ENCODE data around the gene JADE1.
A peak's percentile ranks its signal among the peaks of the same experiment; 100 is the strongest.

Gene JADE1

GRCh38 chr4:128809477-128810330 lies at the start of gene JADE1:
JADE1 (plus strand) TSS chr4:128809700; CDS start chr4:128831759, 22,059 bp downstream.
- peak; percentile 93 for DNase-seq (ENCODE audit: low spot score)

- no peak for DNase-seq (ENCODE audit: low spot score)
These were observed 42.7 kb upstream of the JADE1 start for GRCh38 chr4:128766781-128767180.

GRCh38 chr4:128768373-128768996 lies 41.0 kb upstream of the JADE1 start:
- no peak for DNase-seq (ENCODE audit: low spot score)

GRCh38 chr4:128769011-128769410 lies 40.5 kb upstream of the JADE1 start:
- no peak for DNase-seq (ENCODE audit: low spot score)

GRCh38 chr4:128770807-128771206 lies 38.7 kb upstream of the JADE1 start:
- no peak for DNase-seq (ENCODE audit: low spot score)

- no peak for DNase-seq (ENCODE audit: low spot score)
These were observed 34.0 kb upstream of the JADE1 start for GRCh38 chr4:128775477-128775876.

GRCh38 chr4:128775916-128776315 lies 33.6 kb upstream of the JADE1 start:
- no peak for DNase-seq (ENCODE audit: low spot score)

GRCh38 chr4:128776794-128777216 lies 32.7 kb upstream of the JADE1 start:
- DNase-seq (ENCODE audit: low spot score): no peak

- no peak for DNase-seq (ENCODE audit: low spot score)
These were observed 28.8 kb upstream of the JADE1 start for GRCh38 chr4:128780688-128781087.

- DNase-seq (ENCODE audit: low spot score): peak; percentile 42
These were observed 27.3 kb upstream of the JADE1 start for GRCh38 chr4:128782076-128782715.

- DNase-seq (ENCODE audit: low spot score): no peak
These were observed 26.5 kb upstream of the JADE1 start for GRCh38 chr4:128782875-128783614.

GRCh38 chr4:128787509-128788311 lies 21.8 kb upstream of the JADE1 start:
- no peak for DNase-seq (ENCODE audit: low spot score)

- DNase-seq (ENCODE audit: low spot score): no peak
These were observed 15.4 kb upstream of the JADE1 start for GRCh38 chr4:128793859-128794672.

- DNase-seq (ENCODE audit: low spot score): no peak
These were observed 12.6 kb upstream of the JADE1 start for GRCh38 chr4:128796934-128797333.

GRCh38 chr4:128800284-128800683 lies 9.2 kb upstream of the JADE1 start:
- DNase-seq (ENCODE audit: low spot score): no peak

- DNase-seq (ENCODE audit: low spot score): no peak
These were observed 8.7 kb upstream of the JADE1 start for GRCh38 chr4:128800701-128801284.

- DNase-seq (ENCODE audit: low spot score): no peak
These were observed 6.5 kb upstream of the JADE1 start for GRCh38 chr4:128802680-128803628.

GRCh38 chr4:128803783-128804182 lies 5.7 kb upstream of the JADE1 start:
- no peak for DNase-seq (ENCODE audit: low spot score)

GRCh38 chr4:128810331-128810870 lies 901 bp downstream of the JADE1 start:
- DNase-seq (ENCODE audit: low spot score): peak; percentile 20

Measured in putamen (tissue), 1 donor.